NCI-H146 (cell line): Measurements from ENCODE around the gene CIC.
"Not testable (repeated sequence)": the region's sequence is repeated elsewhere in the genome, so short reads cannot be mapped to it uniquely, and the experiment has no call there.

Source experiments
- DNase-seq: peaks from one replicate; lab custom pipeline; 2025; lab: John Stamatoyannopoulos, UW

The CIC gene

GRCh38 chr19:42333975-42334696 is 65.1 kb downstream of the CIC start:
- no peak for DNase-seq

- DNase-seq = no peak
Observed at GRCh38 chr19:42334697-42335373, 65.8 kb downstream of the CIC start.

GRCh38 chr19:42335374-42335936 is 66.4 kb downstream of the CIC start:
- DNase-seq = no peak

GRCh38 chr19:42335971-42336370 is 66.9 kb downstream of the CIC start:
- DNase-seq = no peak

- DNase-seq = not testable (repeated sequence)
Observed at GRCh38 chr19:42339126-42339860, 70.2 kb downstream of the CIC start.

- DNase-seq = not testable (repeated sequence)
Observed at GRCh38 chr19:42339922-42340321, 70.9 kb downstream of the CIC start.

GRCh38 chr19:42343344-42344110 is 74.5 kb downstream of the CIC start:
- DNase-seq = no peak

GRCh38 chr19:42344336-42344893 is 75.4 kb downstream of the CIC start:
- no peak for DNase-seq
